Measurements from ENCODE around the gene OR2A1. TPM values are rescaled to one million over a fixed set of nuclear protein-coding genes. Genes with fewer than 3 reads are reported as not detected.
"Not testable (repeated sequence)": the region's sequence is repeated elsewhere in the genome, so short reads cannot be mapped to it uniquely, and the experiment has no call there.

OR2A1 gene
- total and polyA plus RNA-seq, 2 donors (not counting 1 experiment from before 2014, with no cell fraction given): 0.31 TPM; not detected in 1

DNA sequence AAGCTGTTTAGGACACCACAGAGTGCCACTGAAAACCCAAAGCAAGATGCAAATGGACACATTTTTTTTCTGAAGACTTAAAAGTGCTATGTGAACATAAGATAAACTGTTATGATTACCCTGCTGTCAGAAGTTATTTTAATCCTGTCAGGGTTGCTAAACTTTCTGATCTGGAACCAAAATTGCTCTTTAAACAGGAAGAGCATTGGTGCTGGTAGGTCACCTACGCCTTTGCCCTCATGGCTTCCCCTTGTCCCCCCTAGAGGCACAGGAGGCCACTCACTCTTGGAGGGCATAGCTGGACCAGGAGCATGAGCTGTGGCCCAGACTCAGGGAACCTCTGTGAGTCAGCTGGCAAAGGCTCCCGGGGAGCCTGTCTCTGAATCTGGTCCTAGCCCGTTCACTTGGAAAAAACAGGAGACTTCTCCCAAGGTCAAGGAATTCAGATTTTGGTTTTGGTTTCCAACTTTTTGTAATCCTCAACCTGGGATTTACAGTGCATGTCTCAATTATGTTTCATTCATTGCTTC lies 9.5 kb downstream of the OR2A1 start:
- POLR2A ChIA-PET; H4K20me1 ChIP-seq (ENCODE audit: control insufficient read depth, insufficient read depth, low read length, poor library complexity, severe bottlenecking); H3K27me3 Mint-ChIP-seq; H3K4me1 ChIP-seq (ENCODE audit: control insufficient read depth in 2 of 2, insufficient read depth in 2 of 2, low read length in 2 of 2); DNase-seq; H3K4me1 Mint-ChIP-seq; H3K9me3 Mint-ChIP-seq (ENCODE audit: insufficient read depth); H3K27ac ChIP-seq (ENCODE audit: low read length in 2 of 2); H3K9me3 ChIP-seq (ENCODE audit: control extremely low read depth in 1 of 3, control insufficient read depth in 2 of 3, insufficient read depth in 1 of 3, low read length in 2 of 3); H3K27me3 ChIP-seq (replicated peaks in 1 of 4; ENCODE audit: control extremely low read depth in 1 of 4, control insufficient read depth in 3 of 4, insufficient read depth in 4 of 4, low read length in 3 of 4); intact Hi-C loops (cut with micrococcal nuclease); H3K4me3 ChIP-seq (ENCODE audit: control extremely low read depth in 1 of 5, extremely low read depth in 1 of 5, insufficient read depth in 1 of 5, low read depth in 2 of 5, low read length in 4 of 5); H3K79me2 ChIP-seq (ENCODE audit: control insufficient read depth, insufficient read depth, low read length); H3K36me3 ChIP-seq (replicated peaks in 1 of 2; ENCODE audit: control extremely low read depth in 1 of 2, control insufficient read depth in 1 of 2, extremely low read depth in 1 of 2, insufficient read depth in 2 of 2, low read length in 1 of 2); ATAC-seq (ENCODE audit: low read depth); H3K9ac ChIP-seq (ENCODE audit: low read length); H3K4me3 Mint-ChIP-seq; H3K27ac Mint-ChIP-seq; H2AFZ ChIP-seq (ENCODE audit: insufficient read depth, low read depth, low read length, poor library complexity, severe bottlenecking); H3K4me2 ChIP-seq (replicated peaks; ENCODE audit: low read depth, low read length, poor library complexity, severe bottlenecking); CTCF ChIA-PET: not testable (repeated sequence)
- no CpG with 5 or more reads among the region's 3 CpGs for WGBS (ENCODE audit: insufficient coverage)

DNA sequence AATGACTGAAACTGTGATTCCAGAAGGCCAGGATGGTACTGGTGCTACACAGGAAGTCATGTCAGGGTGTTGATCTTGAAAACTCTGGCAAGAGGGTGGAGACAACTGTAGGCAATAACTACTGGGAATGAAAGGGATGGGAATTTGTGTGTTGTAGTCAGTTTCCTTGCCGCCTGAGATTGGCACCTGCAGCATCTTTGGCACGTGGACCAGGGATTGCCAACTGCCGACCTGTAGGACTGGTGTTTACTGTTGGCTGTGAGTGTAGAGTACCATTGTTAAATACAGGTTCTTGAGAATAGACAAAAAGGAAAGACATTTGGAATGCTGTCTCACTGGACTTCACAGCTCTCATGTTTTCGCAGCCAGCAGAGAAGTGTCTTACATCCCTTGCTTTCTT lies 11.1 kb downstream of the OR2A1 start:
- H3K4me1 Mint-ChIP-seq; CTCF ChIA-PET; H3K79me2 ChIP-seq (ENCODE audit: control insufficient read depth, insufficient read depth, low read length); DNase-seq; H3K9me3 ChIP-seq (ENCODE audit: control extremely low read depth in 1 of 3, control insufficient read depth in 2 of 3, insufficient read depth in 1 of 3, low read length in 2 of 3); intact Hi-C loops (cut with micrococcal nuclease); H3K27ac ChIP-seq (ENCODE audit: low read length in 2 of 2); ATAC-seq (ENCODE audit: low read depth); H3K36me3 ChIP-seq (replicated peaks in 1 of 2; ENCODE audit: control extremely low read depth in 1 of 2, control insufficient read depth in 1 of 2, extremely low read depth in 1 of 2, insufficient read depth in 2 of 2, low read length in 1 of 2); H3K4me3 Mint-ChIP-seq; H3K9me3 Mint-ChIP-seq (ENCODE audit: insufficient read depth); H3K4me3 ChIP-seq (ENCODE audit: control extremely low read depth in 1 of 5, extremely low read depth in 1 of 5, insufficient read depth in 1 of 5, low read depth in 2 of 5, low read length in 4 of 5); H3K27me3 ChIP-seq (replicated peaks in 1 of 4; ENCODE audit: control extremely low read depth in 1 of 4, control insufficient read depth in 3 of 4, insufficient read depth in 4 of 4, low read length in 3 of 4); H3K9ac ChIP-seq (ENCODE audit: low read length); H3K4me1 ChIP-seq (ENCODE audit: control insufficient read depth in 2 of 2, insufficient read depth in 2 of 2, low read length in 2 of 2); H3K4me2 ChIP-seq (replicated peaks; ENCODE audit: low read depth, low read length, poor library complexity, severe bottlenecking); H3K27me3 Mint-ChIP-seq; H3K27ac Mint-ChIP-seq; H2AFZ ChIP-seq (ENCODE audit: insufficient read depth, low read depth, low read length, poor library complexity, severe bottlenecking); H4K20me1 ChIP-seq (ENCODE audit: control insufficient read depth, insufficient read depth, low read length, poor library complexity, severe bottlenecking); POLR2A ChIA-PET: not testable (repeated sequence)
- no CpG with 5 or more reads among the region's 4 CpGs for WGBS (ENCODE audit: insufficient coverage)

DNA sequence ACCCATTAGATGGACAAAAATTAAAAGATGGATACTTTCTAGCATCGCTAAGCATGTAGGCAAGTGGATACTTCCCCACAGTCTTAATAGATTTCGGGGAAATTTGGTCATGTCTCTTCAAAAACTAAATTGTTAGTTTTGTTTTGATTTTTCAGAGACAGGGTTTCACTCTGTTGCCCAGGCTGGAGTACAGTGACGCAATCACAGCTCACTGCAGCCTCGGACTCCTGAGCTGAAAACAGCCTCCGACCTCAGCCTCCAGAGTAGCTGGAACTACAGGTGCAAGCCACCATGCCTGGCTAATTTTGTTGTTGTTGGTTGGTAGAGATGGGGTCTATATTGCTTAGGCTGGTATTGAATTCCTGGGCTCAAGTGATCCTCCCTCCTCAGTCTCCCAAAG lies 13.6 kb downstream of the OR2A1 start:
- H3K36me3 ChIP-seq (replicated peaks in 1 of 2; ENCODE audit: control extremely low read depth in 1 of 2, control insufficient read depth in 1 of 2, extremely low read depth in 1 of 2, insufficient read depth in 2 of 2, low read length in 1 of 2); POLR2A ChIA-PET; H3K4me3 Mint-ChIP-seq; H3K79me2 ChIP-seq (ENCODE audit: control insufficient read depth, insufficient read depth, low read length); H3K9me3 ChIP-seq (ENCODE audit: control extremely low read depth in 1 of 3, control insufficient read depth in 2 of 3, insufficient read depth in 1 of 3, low read length in 2 of 3); H3K4me1 Mint-ChIP-seq; H3K4me2 ChIP-seq (replicated peaks; ENCODE audit: low read depth, low read length, poor library complexity, severe bottlenecking); H3K9me3 Mint-ChIP-seq (ENCODE audit: insufficient read depth); H4K20me1 ChIP-seq (ENCODE audit: control insufficient read depth, insufficient read depth, low read length, poor library complexity, severe bottlenecking); CTCF ChIA-PET; intact Hi-C loops (cut with micrococcal nuclease); H2AFZ ChIP-seq (ENCODE audit: insufficient read depth, low read depth, low read length, poor library complexity, severe bottlenecking); H3K27me3 ChIP-seq (replicated peaks in 1 of 4; ENCODE audit: control extremely low read depth in 1 of 4, control insufficient read depth in 3 of 4, insufficient read depth in 4 of 4, low read length in 3 of 4); H3K4me1 ChIP-seq (ENCODE audit: control insufficient read depth in 2 of 2, insufficient read depth in 2 of 2, low read length in 2 of 2); H3K27ac ChIP-seq (ENCODE audit: low read length in 2 of 2); ATAC-seq (ENCODE audit: low read depth); H3K27me3 Mint-ChIP-seq; H3K4me3 ChIP-seq (ENCODE audit: control extremely low read depth in 1 of 5, extremely low read depth in 1 of 5, insufficient read depth in 1 of 5, low read depth in 2 of 5, low read length in 4 of 5); DNase-seq; H3K27ac Mint-ChIP-seq; H3K9ac ChIP-seq (ENCODE audit: low read length): not testable (repeated sequence)
- WGBS (ENCODE audit: insufficient coverage): no CpG with 5 or more reads among the region's 5 CpGs

DNA sequence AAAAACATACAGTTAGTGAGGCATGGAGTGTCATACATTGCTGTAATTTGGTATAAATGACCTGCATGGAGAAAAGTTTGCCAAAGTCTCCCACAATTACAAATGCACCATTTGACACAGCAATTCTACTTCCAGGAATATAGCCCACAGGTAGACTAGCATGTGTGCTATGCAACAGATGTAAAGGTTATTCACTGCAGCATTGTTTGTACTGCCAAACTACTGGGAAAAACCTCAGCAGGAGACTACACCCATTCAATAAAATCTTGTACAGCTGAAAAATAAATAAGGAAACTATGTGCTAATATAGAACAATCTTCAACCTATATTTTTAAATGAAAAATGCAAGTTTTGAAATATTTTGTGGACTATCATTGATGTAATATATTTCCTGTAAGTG lies 17.8 kb downstream of the OR2A1 start:
- H3K4me1 ChIP-seq (ENCODE audit: control insufficient read depth in 2 of 2, insufficient read depth in 2 of 2, low read length in 2 of 2); H3K9me3 Mint-ChIP-seq (ENCODE audit: insufficient read depth); H3K27ac Mint-ChIP-seq; intact Hi-C loops (cut with micrococcal nuclease); ATAC-seq (ENCODE audit: low read depth); H4K20me1 ChIP-seq (ENCODE audit: control insufficient read depth, insufficient read depth, low read length, poor library complexity, severe bottlenecking); DNase-seq; H3K4me2 ChIP-seq (replicated peaks; ENCODE audit: low read depth, low read length, poor library complexity, severe bottlenecking); H3K27me3 ChIP-seq (replicated peaks in 1 of 4; ENCODE audit: control extremely low read depth in 1 of 4, control insufficient read depth in 3 of 4, insufficient read depth in 4 of 4, low read length in 3 of 4); H3K9ac ChIP-seq (ENCODE audit: low read length); H3K4me3 Mint-ChIP-seq; H3K4me3 ChIP-seq (ENCODE audit: control extremely low read depth in 1 of 5, extremely low read depth in 1 of 5, insufficient read depth in 1 of 5, low read depth in 2 of 5, low read length in 4 of 5); CTCF ChIA-PET; POLR2A ChIA-PET; H3K9me3 ChIP-seq (ENCODE audit: control extremely low read depth in 1 of 3, control insufficient read depth in 2 of 3, insufficient read depth in 1 of 3, low read length in 2 of 3); H3K4me1 Mint-ChIP-seq; H3K36me3 ChIP-seq (replicated peaks in 1 of 2; ENCODE audit: control extremely low read depth in 1 of 2, control insufficient read depth in 1 of 2, extremely low read depth in 1 of 2, insufficient read depth in 2 of 2, low read length in 1 of 2); H2AFZ ChIP-seq (ENCODE audit: insufficient read depth, low read depth, low read length, poor library complexity, severe bottlenecking); H3K27me3 Mint-ChIP-seq; H3K27ac ChIP-seq (ENCODE audit: low read length in 2 of 2); H3K79me2 ChIP-seq (ENCODE audit: control insufficient read depth, insufficient read depth, low read length): not testable (repeated sequence)

Measured in B cell (primary cell).